Karpas-422 (cell line): ENCODE measurements around the gene ERC1. TPM values are rescaled to one million over a fixed set of nuclear protein-coding genes. Genes with fewer than 3 reads are reported as not detected.
"Not testable (repeated sequence)": the region's sequence is repeated elsewhere in the genome, so short reads cannot be mapped to it uniquely, and the experiment has no call there.

Experiments
- DNase-seq: peaks from one replicate; pipeline ENCODE4 v3.0.0-alpha.2; 2015
- H2AFZ ChIP-seq: fragments of 200-600 bp; sonication (generic); 2 replicates; pipeline ENCODE4 v1.6.1; 2014; ENCODE audit warnings: antibody characterized with exemption, low read length, mixed read lengths
- H3K27ac ChIP-seq: fragments of 200-600 bp; sonication (generic); 2 replicates; pipeline ENCODE4 v1.5.1; 2014; ENCODE audit warnings: mild to moderate bottlenecking, low read length, moderate library complexity
- H3K27me3 ChIP-seq: fragments of 200-600 bp; sonication (generic); 2 replicates; pipeline ENCODE4 v1.6.1; 2014; ENCODE audit warnings: low read length, mixed read lengths
- H3K36me3 ChIP-seq: fragments of 200-600 bp; sonication (generic); 2 replicates; pipeline ENCODE4 v1.6.1; 2014; ENCODE audit warnings: low read length, mixed read lengths; ENCODE audit not compliant: insufficient read depth
- H3K4me1 ChIP-seq: fragments of 200-600 bp; sonication (generic); 2 replicates; pipeline ENCODE4 v1.6.1; 2014; ENCODE audit warnings: mild to moderate bottlenecking, low read length, mixed read lengths
- H3K4me2 ChIP-seq: fragments of 200-600 bp; sonication (generic); 2 replicates; pipeline ENCODE4 v1.6.1; 2014; ENCODE audit warnings: low read length, low read depth, mild to moderate bottlenecking; ENCODE audit not compliant: poor library complexity, severe bottlenecking
- H3K4me3 ChIP-seq: fragments of 200-600 bp; sonication (generic); 2 replicates; pipeline ENCODE4 v1.5.1; 2014; ENCODE audit warnings: mild to moderate bottlenecking, antibody characterized with exemption, low read length, mixed read lengths
- H3K79me2 ChIP-seq: fragments of 200-600 bp; sonication (generic); 2 replicates; pipeline ENCODE4 v1.6.1; 2014; ENCODE audit warnings: mild to moderate bottlenecking, low read length, mixed read lengths
- H3K9ac ChIP-seq: fragments of 200-600 bp; sonication (generic); 2 replicates; pipeline ENCODE4 v1.6.0; 2014; ENCODE audit warnings: low read length
- H3K9me2 ChIP-seq: fragments of 200-600 bp; sonication (generic), shearing (Covaris generic); replicated peaks from 2 replicates; pipeline ENCODE4 v1.6.0; 2014; ENCODE audit warnings: mild to moderate bottlenecking, low read length, moderate library complexity; ENCODE audit not compliant: insufficient read depth
- H3K9me3 ChIP-seq: fragments of 300-700, 200-600 bp; sonication (generic); 2 replicates; pipeline ENCODE4 v1.6.1; 2014; ENCODE audit warnings: low read length, mixed read lengths
- H4K20me1 ChIP-seq: fragments of 200-600 bp; sonication (generic); 2 replicates; pipeline ENCODE4 v1.6.1; 2014; ENCODE audit warnings: mild to moderate bottlenecking, antibody characterized with exemption, low read length, low read depth; ENCODE audit not compliant: insufficient read depth
- total RNA-seq: library from RNA; depleted of rRNA; stranded (reverse); fragments of >200 nt; shearing (Covaris generic); gene quantifications from 2 replicates; pipeline ENCODE4 v1.2.3, GENCODE V29; 2014; ENCODE audit warnings: low replicate concordance

ERC1 gene
- total RNA-seq, 1 experiment from 2014 or later, result 20.3 TPM

DNA sequence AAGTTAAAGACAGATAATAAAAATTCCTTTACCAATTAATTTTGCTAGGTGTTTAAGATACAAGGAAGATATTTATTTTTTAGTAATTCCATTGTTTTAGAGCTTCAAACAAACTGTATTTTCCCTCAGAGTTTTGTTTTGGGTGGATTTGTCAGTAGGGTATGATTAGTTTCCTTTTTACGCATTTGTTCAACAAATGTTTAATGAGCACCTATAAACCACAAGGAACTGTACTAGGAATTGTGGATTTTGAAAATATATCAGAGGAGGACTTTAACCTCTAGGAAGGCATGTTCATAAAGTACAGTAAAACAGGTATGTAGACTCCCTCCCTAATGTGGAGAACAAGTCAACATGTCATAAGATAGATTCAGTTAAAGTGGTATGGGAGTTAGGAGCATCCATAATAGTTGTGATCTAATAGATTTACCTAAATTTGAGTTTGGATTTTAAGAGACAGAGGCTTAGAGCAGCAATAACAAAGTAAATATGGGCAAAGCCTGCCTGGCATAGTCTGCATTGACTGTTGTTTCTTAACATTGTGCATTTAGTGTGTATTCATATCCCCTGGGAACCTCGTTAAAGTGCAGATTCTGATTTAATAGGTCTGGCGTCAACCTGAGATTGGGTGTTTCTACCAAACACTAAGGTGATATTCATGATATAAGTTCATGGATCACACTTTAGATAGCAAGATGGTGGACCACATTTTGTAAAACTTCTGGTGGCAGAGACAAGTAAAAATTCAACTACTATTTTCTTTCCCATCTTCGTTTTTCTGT, 232.0 kb downstream of the ERC1 start:
- no peak for DNase-seq
- Histone ChIP-seq H3K4me3 (no peak overlapping the region), H3K27me3 (no peaks in the 10 kb centered on the region), H2AFZ (no peak overlapping the region), H3K9ac (no peak overlapping the region), H3K4me2 (no peak overlapping the region), H3K79me2 (peaks cover 59% of the 10 kb centered on the region), H4K20me1 (no peaks in the 10 kb centered on the region), H3K9me2 (no peaks in the 10 kb centered on the region), H3K36me3 (no peaks in the 10 kb centered on the region), H3K4me1 (peaks cover 6% of the 10 kb centered on the region), H3K27ac (no peak overlapping the region), H3K9me3 (no peaks in the 10 kb centered on the region)

DNA sequence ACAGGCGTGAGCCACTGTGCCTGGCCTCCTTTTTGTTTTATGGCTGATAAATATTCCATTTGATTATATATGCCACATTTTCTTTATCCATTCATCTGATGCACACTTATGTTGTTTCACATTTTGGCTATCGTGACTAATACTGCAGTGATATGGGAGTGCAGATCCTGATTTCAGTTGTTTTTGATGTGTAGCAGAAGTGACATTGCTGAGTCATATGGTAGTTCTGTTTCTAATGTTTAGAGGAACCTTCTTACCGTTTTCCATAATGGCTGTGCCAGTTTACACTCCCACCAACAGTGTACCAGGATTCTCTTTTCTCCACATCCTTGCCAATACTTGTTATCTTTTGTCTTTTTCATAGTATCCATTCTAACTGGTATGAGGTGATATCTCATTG, 235.9 kb downstream of the ERC1 start:
- no peaks in the 10 kb centered on the region for H3K27me3 ChIP-seq
- no peak for DNase-seq
- no peaks in the 10 kb centered on the region for H3K9me2 ChIP-seq
- H3K4me1 ChIP-seq, result peaks cover 4% of the 10 kb centered on the region
- peaks cover 70% of the 10 kb centered on the region for H3K79me2 ChIP-seq
- H3K9ac ChIP-seq, result no peak overlapping the region
- no peak overlapping the region for H3K4me2 ChIP-seq
- no peak overlapping the region for H2AFZ ChIP-seq
- no peaks in the 10 kb centered on the region for H3K36me3 ChIP-seq
- H3K27ac ChIP-seq, result no peak overlapping the region
- no peak overlapping the region for H3K4me3 ChIP-seq
- H4K20me1 ChIP-seq, result no peaks in the 10 kb centered on the region
- no peaks in the 10 kb centered on the region for H3K9me3 ChIP-seq

DNA sequence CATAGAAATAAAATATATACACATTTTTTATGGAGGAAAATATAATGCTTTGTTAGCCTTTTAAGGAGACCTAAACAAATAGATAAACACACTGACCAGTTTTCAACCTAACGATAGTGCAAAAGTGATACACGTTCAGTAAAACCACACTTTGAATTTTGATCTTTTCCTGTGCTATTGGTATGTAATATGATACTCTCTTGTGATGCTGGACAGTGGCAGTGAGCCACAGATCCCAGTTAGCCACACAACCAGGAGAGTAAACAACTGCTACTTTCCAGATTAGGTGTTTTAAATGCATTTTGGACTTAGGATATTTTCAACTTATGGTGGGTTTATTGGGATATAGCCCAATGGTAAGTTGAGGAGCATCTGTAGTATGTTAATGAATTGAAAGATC, 243.1 kb downstream of the ERC1 start:
- no peak for DNase-seq
- Histone ChIP-seq H3K9me3 (no peaks in the 10 kb centered on the region), H2AFZ (no peak overlapping the region), H3K27ac (no peak overlapping the region), H3K79me2 (peaks cover 53% of the 10 kb centered on the region), H4K20me1 (no peaks in the 10 kb centered on the region), H3K9me2 (no peaks in the 10 kb centered on the region), H3K27me3 (no peaks in the 10 kb centered on the region), H3K36me3 (no peaks in the 10 kb centered on the region; the same call in 1 of the 2 replicates), H3K4me1 (no peaks in the 10 kb centered on the region), H3K4me3 (no peak overlapping the region), H3K9ac (no peak overlapping the region), H3K4me2 (no peak overlapping the region)

DNA sequence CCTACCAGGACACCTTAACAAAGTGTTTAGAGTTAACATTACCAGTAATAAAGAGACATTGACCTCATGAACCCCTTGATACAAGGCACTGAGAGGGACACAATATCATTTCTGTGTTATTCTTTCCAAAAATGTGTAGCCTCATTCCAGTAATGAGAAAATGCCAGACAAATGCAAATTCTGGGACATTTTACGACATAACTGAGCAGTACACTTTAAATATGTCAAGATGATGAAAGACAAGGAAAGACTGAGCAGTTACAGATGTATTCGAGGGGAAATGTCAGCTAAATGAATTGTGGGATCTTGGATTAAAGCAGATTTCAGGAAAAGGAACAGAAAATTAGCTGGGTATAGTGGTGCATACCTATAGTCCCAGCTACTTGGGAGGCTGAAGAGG, 255.6 kb downstream of the ERC1 start:
- Histone ChIP-seq H2AFZ (no peak overlapping the region), H3K36me3 (no peaks in the 10 kb centered on the region), H3K9me3 (no peaks in the 10 kb centered on the region), H3K9ac (no peak overlapping the region), H4K20me1 (no peaks in the 10 kb centered on the region), H3K4me2 (no peak overlapping the region), H3K27ac (no peak overlapping the region), H3K79me2 (0 out of 2 replicates have a peak, but pooled peaks cover 13% of the 10 kb centered on the region), H3K27me3 (no peaks in the 10 kb centered on the region), H3K9me2 (no peaks in the 10 kb centered on the region), H3K4me1 (peaks cover 15% of the 10 kb centered on the region), H3K4me3 (no peak overlapping the region)
- DNase-seq, result no peak

GRCh38 chr12:1250641-1251040, 259.6 kb downstream of the ERC1 start:
- no peak for DNase-seq
- no peak overlapping the region for H3K9ac ChIP-seq
- peaks cover 14% of the 10 kb centered on the region; the same call in 1 of the 2 replicates for H3K79me2 ChIP-seq
- H3K27ac ChIP-seq, result no peak overlapping the region
- H3K27me3 ChIP-seq, result no peaks in the 10 kb centered on the region
- no peaks in the 10 kb centered on the region for H4K20me1 ChIP-seq
- no peak overlapping the region for H3K4me3 ChIP-seq
- H3K9me3 ChIP-seq, result no peaks in the 10 kb centered on the region
- no peak overlapping the region for H2AFZ ChIP-seq
- H3K4me2 ChIP-seq, result peak overlapping the region; percentile 13
- H3K9me2 ChIP-seq, result no peaks in the 10 kb centered on the region
- peaks cover 18% of the 10 kb centered on the region for H3K4me1 ChIP-seq
- H3K36me3 ChIP-seq, result 0 out of 2 replicates have a peak, but pooled peaks cover 2% of the 10 kb centered on the region

GRCh38 chr12:1252758-1253157, 261.7 kb downstream of the ERC1 start:
- H4K20me1 ChIP-seq, result no peaks in the 10 kb centered on the region
- no peaks in the 10 kb centered on the region for H3K9me2 ChIP-seq
- no peak overlapping the region for H3K27ac ChIP-seq
- H3K36me3 ChIP-seq, result 0 out of 2 replicates have a peak, but pooled peaks cover 2% of the 10 kb centered on the region
- no peak overlapping the region for H3K4me3 ChIP-seq
- H3K79me2 ChIP-seq, result peaks cover 14% of the 10 kb centered on the region; the same call in 1 of the 2 replicates
- no peak overlapping the region for H3K4me2 ChIP-seq
- no peak for DNase-seq
- H3K27me3 ChIP-seq, result no peaks in the 10 kb centered on the region
- no peaks in the 10 kb centered on the region for H3K9me3 ChIP-seq
- H3K4me1 ChIP-seq, result peaks cover 18% of the 10 kb centered on the region
- H2AFZ ChIP-seq, result no peak overlapping the region
- no peak overlapping the region for H3K9ac ChIP-seq

DNA sequence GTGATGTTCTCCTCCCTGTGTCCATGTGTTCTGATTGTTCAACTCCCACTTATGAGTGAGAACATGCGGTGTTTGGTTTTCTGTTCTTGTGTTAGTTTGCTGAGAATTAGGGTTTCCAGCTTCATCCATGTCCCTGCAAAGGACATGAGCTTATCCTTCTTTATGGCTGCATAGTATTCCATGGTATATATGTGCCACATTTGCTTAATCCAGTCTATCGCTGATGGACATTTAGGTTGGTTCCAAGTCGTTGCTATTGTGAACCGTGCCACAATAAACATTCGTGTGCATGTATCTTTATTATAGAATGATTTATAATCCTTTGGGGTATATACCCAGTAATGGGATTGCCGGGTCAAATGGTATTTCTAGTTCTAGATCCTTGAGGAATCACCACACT, 264.1 kb downstream of the ERC1 start:
- not testable (repeated sequence) for H3K4me3 ChIP-seq, H3K9me2 ChIP-seq, H3K4me2 ChIP-seq, H3K79me2 ChIP-seq, H3K27me3 ChIP-seq, H2AFZ ChIP-seq, H4K20me1 ChIP-seq, DNase-seq, H3K27ac ChIP-seq, H3K36me3 ChIP-seq, H3K9ac ChIP-seq, H3K9me3 ChIP-seq
- H3K4me1 ChIP-seq, result peaks cover 11% of the 10 kb centered on the region

DNA sequence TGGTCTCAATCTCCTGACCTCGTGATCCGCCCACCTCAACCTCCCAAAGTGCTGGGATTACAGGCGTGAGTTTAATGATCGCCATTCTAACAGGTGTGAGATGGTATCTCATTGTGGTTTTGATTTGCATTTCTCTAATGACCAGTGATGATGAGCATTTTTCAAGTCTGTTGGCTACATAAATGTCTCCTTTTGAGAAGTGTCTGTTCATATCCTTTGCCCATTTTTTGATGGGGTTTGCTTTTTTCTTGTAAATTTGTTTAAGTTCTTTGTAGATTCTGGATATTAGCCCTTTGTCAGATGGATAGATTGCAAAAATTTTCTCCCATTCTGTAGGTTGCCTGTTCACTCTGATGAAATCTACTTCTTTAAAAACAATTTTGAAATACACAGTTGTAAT, 264.8 kb downstream of the ERC1 start:
- not testable (repeated sequence) for DNase-seq, H3K4me1 ChIP-seq, H3K9me3 ChIP-seq, H3K4me2 ChIP-seq, H3K27me3 ChIP-seq, H3K9ac ChIP-seq, H3K36me3 ChIP-seq, H3K9me2 ChIP-seq, H4K20me1 ChIP-seq, H3K4me3 ChIP-seq, H3K27ac ChIP-seq, H2AFZ ChIP-seq
- H3K79me2 ChIP-seq, result peaks cover 13% of the 10 kb centered on the region; the same call in 1 of the 2 replicates
